K562 (cell line): Measurements from ENCODE around the gene WDR86. TPM values are rescaled to one million over a fixed set of nuclear protein-coding genes. Genes with fewer than 3 reads are reported as not detected.

Source experiments
- ATAC-seq: fragments of 200-7000 bp; cut with Tn5 transposase; 3 replicates; pipeline ENCODE4 v1.9.1; 2020; ENCODE audit warnings: moderate library complexity
- BruUV-seq: library from RNA; stranded (reverse); fragments of 400-500 nt; replicated peaks from 2 replicates; lab custom pipeline; 2021; lab: Mats Ljungman, UMichigan
- CTCF ChIA-PET: fragments of 300-600 bp; formaldehyde crosslinking; extraction: SDS; loops from one replicate; lab custom pipeline; 2021; ENCODE audit warnings: low intra/inter-chr PET ratio; lab: Yijun Ruan, JAX
- POLR2A ChIA-PET: fragments of 300-600, 350-650 bp; sonication (Branson Sonifier 250); formaldehyde crosslinking; extraction: SDS; loops from one replicate; lab custom pipeline; 2021; ENCODE audit warnings: antibody characterized with exemption, inconsistent platforms; lab: Yijun Ruan, JAX
- DNase-seq, 4 experiments: peaks; one replicate each; pipeline versions ENCODE4 v3.0.0 to v3.0.0-alpha.2; 2011 to 2018; ENCODE audit warnings: low spot score in 3 of 4, mixed read lengths in 3 of 4; ENCODE audit errors: extremely low read depth in 1 of 4
- FAIRE-seq: peaks from 2 replicates; lab custom pipeline; 2011; peaks lifted over from hg19 to GRCh38; lab: Jason Lieb, UNC
- H2AFZ ChIP-seq: 2 replicates; pipeline ENCODE4 v1.6.0; 2011; ENCODE audit warnings: low read depth, low read length, control low read depth, inconsistent platforms
- H3K27ac ChIP-seq: fragments of 200-600 bp; 3 replicates; pipeline ENCODE4 v1.8.0; 2011; ENCODE audit warnings: low read depth, mild to moderate bottlenecking, control low read depth, inconsistent platforms, low read length, moderate library complexity, mixed read lengths; ENCODE audit errors: extremely low read depth
- H3K27me3 ChIP-seq, 2 experiments: fragments of 300-600 bp in 1 of 2; 2 replicates in 1 of 2; 3 replicates in 1 of 2; pipeline versions ENCODE4 v1.6.0 to v1.8.0; 2011; ENCODE audit warnings: inconsistent platforms in 2 of 2, low read length in 2 of 2, mild to moderate bottlenecking in 1 of 2, mixed read lengths in 1 of 2, moderate library complexity in 1 of 2; ENCODE audit not compliant: control insufficient read depth in 2 of 2, insufficient read depth in 2 of 2
- H3K36me3 ChIP-seq: fragments of 300-600 bp; 3 replicates; pipeline ENCODE4 v1.8.0; 2011; ENCODE audit warnings: mild to moderate bottlenecking, low read length, inconsistent platforms; ENCODE audit not compliant: control insufficient read depth, insufficient read depth
- H3K4me1 ChIP-seq, 2 experiments: fragments of 200-600 bp in 1 of 2; replicated peaks in 1 of 2; 2 replicates in 1 of 2; 3 replicates in 1 of 2; pipeline versions ENCODE4 v1.5.1 to v1.8.0; 2011; ENCODE audit warnings: inconsistent platforms in 2 of 2, low read length in 2 of 2, mild to moderate bottlenecking in 1 of 2, mixed read lengths in 1 of 2, moderate library complexity in 1 of 2; ENCODE audit not compliant: control insufficient read depth in 2 of 2, insufficient read depth in 2 of 2
- H3K4me2 ChIP-seq: 2 replicates; pipeline ENCODE4 v1.6.1; 2011; ENCODE audit warnings: low read length, control low read depth, inconsistent platforms, mixed read lengths; ENCODE audit not compliant: insufficient read depth
- H3K4me3 ChIP-seq: fragments of 200-600 bp; sonication (generic), shearing (Covaris generic); 2 replicates; pipeline ENCODE4 v1.5.1; 2016; ENCODE audit warnings: control low read depth, inconsistent platforms
- H3K79me2 ChIP-seq: fragments of 200-600 bp; 3 replicates; pipeline ENCODE4 v1.8.0; 2011; ENCODE audit warnings: low read length, inconsistent platforms; ENCODE audit not compliant: control insufficient read depth, insufficient read depth
- H3K9ac ChIP-seq, 2 experiments: 2 replicates each; pipeline versions ENCODE4 v1.6.0 to v1.6.1; 2011; ENCODE audit warnings: low read depth in 2 of 2, low read length in 2 of 2, control low read depth in 1 of 2, inconsistent platforms in 1 of 2, mild to moderate bottlenecking in 1 of 2, mixed read lengths in 1 of 2; ENCODE audit not compliant: insufficient read depth in 1 of 2
- H3K9me1 ChIP-seq: one replicate; pipeline ENCODE4 v1.6.0; 2011; ENCODE audit warnings: inconsistent platforms, mild to moderate bottlenecking, low read length, moderate library complexity; ENCODE audit not compliant: control insufficient read depth, insufficient read depth
- H3K9me3 ChIP-seq: replicated peaks from 2 replicates; pipeline ENCODE4 v1.5.1; 2011; ENCODE audit warnings: low read depth, low read length, inconsistent platforms; ENCODE audit not compliant: control insufficient read depth, insufficient read depth
- H4K20me1 ChIP-seq: replicated peaks from 2 replicates; pipeline ENCODE4 v1.6.1; 2011; ENCODE audit warnings: low read length, inconsistent platforms, mixed read lengths; ENCODE audit not compliant: control insufficient read depth, insufficient read depth
- ARID3A ChIP-seq: IDR thresholded peaks from 2 replicates; pipeline ENCODE4 v1.6.1; 2012; ENCODE audit warnings: low read depth, low read length, improper control_type of control experiment, borderline replicate concordance
- C11orf30 ChIP-seq: fragments of 450-650 bp; IDR thresholded peaks from 2 replicates; pipeline ENCODE4 v1.6.1; 2016; ENCODE audit warnings: low read depth, mild to moderate bottlenecking
- CBFA2T2 ChIP-seq: fragments of 450-650 bp; conservative IDR thresholded peaks from 2 replicates; pipeline ENCODE4 v1.6.1; 2017; ENCODE audit warnings: mild to moderate bottlenecking
- CCNT2 ChIP-seq: IDR thresholded peaks from 2 replicates; pipeline ENCODE4 v1.6.1; 2011; ENCODE audit warnings: borderline replicate concordance, low read depth, mild to moderate bottlenecking, moderate library complexity, mixed read lengths, low read length; ENCODE audit not compliant: insufficient read length; ENCODE audit errors: extremely low read depth
- CEBPG ChIP-seq, 3 experiments: fragments of 200-800 bp in 1 of 3; sonication (Bioruptor generic) in 1 of 3; sonication (generic) in 1 of 3; formaldehyde crosslinking in 1 of 3; IDR thresholded peaks in 2 of 3; conservative IDR thresholded peaks in 1 of 3; 2 replicates each; pipeline versions ENCODE4 v1.6.1 to v1.8.0; 2016 to 2022; ENCODE audit warnings: missing compliant biosample characterization in 2 of 3, missing genetic modification characterization in 2 of 3, mild to moderate bottlenecking in 1 of 3, missing genetic modification reagents in 1 of 3
- CHCHD3 ChIP-seq: fragments of 250-450 bp; sonication (Bioruptor Pico); IDR thresholded peaks from 2 replicates; pipeline ENCODE4 v2.1.2; 2022; ENCODE audit warnings: mild to moderate bottlenecking
- E2F3 ChIP-seq: fragments of 250-450 bp; sonication (Bioruptor Pico); IDR thresholded peaks from 2 replicates; pipeline ENCODE4 v1.4.0; 2020; ENCODE audit warnings: mild to moderate bottlenecking
- HDAC6 ChIP-seq: IDR thresholded peaks from 2 replicates; pipeline ENCODE4 v1.6.1; 2012; ENCODE audit warnings: low read depth, mild to moderate bottlenecking, control low read depth, inconsistent platforms, low read length, moderate library complexity
- LEF1 ChIP-seq: fragments of 450-650 bp; IDR thresholded peaks from 2 replicates; pipeline ENCODE4 v1.6.1; 2016; ENCODE audit warnings: mild to moderate bottlenecking
- NR2F6 ChIP-seq: fragments of 450-650 bp; formaldehyde crosslinking; IDR thresholded peaks from 2 replicates; pipeline ENCODE4 v1.4.0; 2020; ENCODE audit warnings: mild to moderate bottlenecking
- SREBF1 ChIP-seq: fragments of 150-350 bp; IDR thresholded peaks from 2 replicates; pipeline ENCODE4 v1.6.1; 2014; ENCODE audit warnings: antibody characterized with exemption, low read depth, low read length, borderline replicate concordance
- TCF7L2 ChIP-seq: fragments of 150-350 bp; IDR thresholded peaks from 2 replicates; pipeline ENCODE4 v1.6.1; 2016; ENCODE audit warnings: low read depth, mild to moderate bottlenecking, low read length, moderate library complexity
- ZNF280A ChIP-seq: fragments of 450-650 bp; IDR thresholded peaks from 2 replicates; pipeline ENCODE4 v1.6.1; 2018; ENCODE audit warnings: mild to moderate bottlenecking, low read depth; ENCODE audit not compliant: partially characterized antibody
- ZNF431 ChIP-seq: sonication (generic); formaldehyde crosslinking; IDR thresholded peaks from 2 replicates; pipeline ENCODE4 v1.8.0; 2022; ENCODE audit warnings: mild to moderate bottlenecking, missing genetic modification reagents
- ZNF512 ChIP-seq: IDR thresholded peaks from 2 replicates; pipeline ENCODE4 v1.6.1; 2016; ENCODE audit warnings: missing genetic modification characterization, missing compliant biosample characterization
- WGBS: fragments of 100-300 bp; shearing (Covaris generic); methylation state at CpG from one replicate; pipeline ENCODE4 v1.1.6; 2016; ENCODE audit warnings: low coverage, mixed read lengths; ENCODE audit not compliant: insufficient coverage; ENCODE audit errors: missing lambda C conversion rate; 5-methylcytosine and 5-hydroxymethylcytosine counted together
- in situ Hi-C: fragments of 300-500 bp; cut with MboI; formaldehyde crosslinking; loops from 4 replicates; pipeline ENCODE4 v1.15.0; 2018; ENCODE audit warnings: inconsistent platforms, mixed read lengths
- intact Hi-C: fragments of 100-400 bp; cut with micrococcal nuclease; formaldehyde crosslinking; loops from 2 replicates; pipeline ENCODE4 v1.14.2; 2022
- polyA plus RNA-seq, 8 experiments: library from polyadenylated mRNA; depleted of rRNA in 4 of 8; stranded (reverse) in 5 of 8; unstranded in 3 of 8; fragments of >200 nt; fragmentation: Nextera tagmentation in 2 of 8; fragmentation: Illumina TruSeq in 1 of 8; extraction: Ambion mirVana in 2 of 8; extraction: Trizol in 1 of 8; gene quantifications; 2 replicates each; pipeline versions ENCODE4 v1.2.1 to v1.2.3, GENCODE V29; 2011 to 2014; ENCODE audit warnings: inconsistent platforms in 1 of 8, missing spikeins in 1 of 8
- total RNA-seq, 7 experiments: library from RNA; depleted of rRNA in 6 of 7; stranded (reverse); fragments of >200 nt in 6 of 7; fragmentation: Illumina TruSeq in 2 of 7; extraction: Trizol in 2 of 7; gene quantifications; 2 replicates each; pipeline versions ENCODE4 v1.2.1 to v1.2.3, GENCODE V29; 2011 to 2021; ENCODE audit warnings: low replicate concordance in 1 of 7

The WDR86 gene
- total and polyA plus RNA-seq, 9 of the 15 experiments (the other 6 are each of a cell fraction or from before 2014, with no cell fraction given): 0.24 TPM; not detected in 8

- TF ChIP-seq ZNF280A (peak; percentile 79), CEBPG (CRISPR knock-in tag; IDR thresholded peaks at IDR 0.05) (no peak), CEBPG (tag; conservative IDR thresholded peaks at IDR 0.05 in 1 of 2, IDR thresholded peaks at IDR 0.05 in 1 of 2) (no peak), C11orf30 (no peak), E2F3 (no peak), CCNT2 (no peak), CHCHD3 (no peak), HDAC6 (no peak)
These were observed 46.7 kb downstream of the WDR86 start (continued) for GRCh38 chr7:151363182-151363581.

- Histone ChIP-seq H3K4me2 (no peak overlapping the region), H3K9ac (no peak overlapping the region), H3K36me3 (peaks cover 41% of the 10 kb centered on the region), H3K79me2 (no peaks in the 10 kb centered on the region), H3K27ac (no peak overlapping the region), H2AFZ (no peak overlapping the region), H3K4me3 (no peak overlapping the region), H3K9me3 (no peaks in the 10 kb centered on the region), H4K20me1 (no peaks in the 10 kb centered on the region), H3K27me3 (no peaks in the 10 kb centered on the region), H3K9me1 (no peaks in the 10 kb centered on the region), H3K4me1 (no peaks in the 10 kb centered on the region)
- ChIA-PET POLR2A (interaction anchor here (0.9 to 1.3 kb wide), 2 partner anchors 10 kb away, joined by 4 to 6 read pairs; no protein-coding TSS in a partner anchor), CTCF (no interaction called here)
- DNase-seq (no peak), FAIRE-seq (no peak), ATAC-seq (no peak)
- intact Hi-C loops (loop anchor here (10.0 kb wide), 1 partner anchor 273 kb away; no protein-coding TSS in a partner anchor), in situ Hi-C loops (no loop called here)
- WGBS: 89% methylated on average over 3 of the region's 3 CpGs
- BruUV-seq: no TSS peak
- TF ChIP-seq TCF7L2 (no peak), NR2F6 (CRISPR knock-in tag) (no peak), LEF1 (no peak), ZNF512 (tag) (no peak), SREBF1 (no peak), ZNF431 (no peak), ARID3A (no peak), CBFA2T2 (no peak)
These were observed 48.5 kb downstream of the WDR86 start for GRCh38 chr7:151361193-151361959.
